ENCODE data around the gene TMEM51.
A peak's percentile ranks its signal among the peaks of the same experiment; 100 is the strongest.

Gene TMEM51

DNA sequence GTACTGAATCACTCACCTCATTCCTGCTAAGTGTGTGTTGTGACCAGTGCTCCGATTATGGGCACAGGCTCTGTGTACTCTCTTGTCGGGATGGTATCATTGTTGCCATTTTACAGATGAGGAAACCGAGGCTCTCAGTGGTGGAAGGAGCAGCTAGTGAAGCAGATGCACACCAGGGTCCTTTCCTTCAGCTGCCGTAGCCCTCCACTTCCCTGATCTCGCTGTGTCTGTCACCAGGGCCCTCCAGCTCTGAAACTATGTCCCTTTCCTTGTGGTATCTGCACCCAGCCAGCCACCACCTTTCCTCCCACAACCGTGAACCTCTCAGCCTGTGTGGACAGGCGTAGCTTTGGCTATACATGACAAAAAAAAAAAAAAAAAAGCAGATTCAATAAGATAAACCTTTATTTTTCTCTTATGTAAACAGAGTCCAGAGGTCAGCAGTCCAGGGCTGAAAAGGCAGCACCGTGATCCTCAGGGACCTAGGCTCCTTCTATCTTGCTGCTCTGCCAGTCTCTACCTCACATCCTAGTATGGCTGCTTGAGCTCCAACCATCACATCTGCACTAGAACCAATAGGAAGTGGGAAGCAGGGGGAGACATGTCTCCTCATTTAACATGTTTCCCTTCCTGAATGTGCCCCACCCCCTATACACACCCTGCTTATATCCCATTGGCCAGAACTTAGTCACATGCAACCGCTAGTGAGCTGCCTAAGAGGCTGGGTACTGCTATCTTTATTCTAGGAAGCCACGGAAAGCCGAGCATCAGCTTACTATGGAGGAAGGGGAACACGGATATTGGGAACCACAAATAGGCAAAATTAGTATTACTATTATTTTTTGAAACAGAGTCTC, 44.3 kb downstream of the TMEM51 start:
- DNase-seq: no peak

DNA sequence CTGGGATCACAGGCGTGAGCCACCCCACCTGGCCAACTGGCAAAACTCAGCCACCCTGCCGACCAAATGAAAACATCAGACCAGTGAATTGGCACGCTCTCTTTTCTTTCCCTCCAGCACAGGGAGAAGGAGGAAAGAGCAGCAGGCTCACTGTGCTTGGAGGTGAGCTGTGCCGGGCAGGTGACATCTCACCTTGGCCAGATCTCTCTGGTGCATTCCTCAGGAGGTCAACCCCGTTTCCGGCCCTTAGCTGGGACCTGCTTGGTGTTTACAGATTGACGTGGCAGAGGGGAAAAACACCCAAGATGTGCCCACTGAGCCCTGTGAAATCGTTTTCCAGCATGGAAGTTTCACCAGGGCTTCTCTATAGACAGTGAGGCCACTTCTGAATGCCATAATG, 45.1 kb downstream of the TMEM51 start:
- DNase-seq: no peak

DNA sequence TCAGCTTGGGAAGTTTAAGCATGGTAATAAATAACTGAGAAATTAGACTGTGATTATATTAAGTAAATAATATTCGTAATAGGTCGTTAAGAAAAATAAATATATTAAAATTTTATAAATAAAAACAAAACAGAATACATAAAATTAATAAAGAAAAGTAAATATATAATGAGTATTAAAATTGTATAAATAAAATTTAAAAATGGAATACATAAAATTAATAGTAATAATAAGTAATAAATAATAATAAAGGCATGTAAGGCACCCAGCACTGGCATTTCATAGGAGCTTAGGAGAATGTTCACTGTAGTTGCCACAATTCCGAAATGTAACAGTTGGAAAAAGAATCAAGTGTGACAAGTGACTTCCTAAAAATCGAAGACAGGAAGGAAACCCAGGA, 47.7 kb downstream of the TMEM51 start:
- no peak for DNase-seq

DNA sequence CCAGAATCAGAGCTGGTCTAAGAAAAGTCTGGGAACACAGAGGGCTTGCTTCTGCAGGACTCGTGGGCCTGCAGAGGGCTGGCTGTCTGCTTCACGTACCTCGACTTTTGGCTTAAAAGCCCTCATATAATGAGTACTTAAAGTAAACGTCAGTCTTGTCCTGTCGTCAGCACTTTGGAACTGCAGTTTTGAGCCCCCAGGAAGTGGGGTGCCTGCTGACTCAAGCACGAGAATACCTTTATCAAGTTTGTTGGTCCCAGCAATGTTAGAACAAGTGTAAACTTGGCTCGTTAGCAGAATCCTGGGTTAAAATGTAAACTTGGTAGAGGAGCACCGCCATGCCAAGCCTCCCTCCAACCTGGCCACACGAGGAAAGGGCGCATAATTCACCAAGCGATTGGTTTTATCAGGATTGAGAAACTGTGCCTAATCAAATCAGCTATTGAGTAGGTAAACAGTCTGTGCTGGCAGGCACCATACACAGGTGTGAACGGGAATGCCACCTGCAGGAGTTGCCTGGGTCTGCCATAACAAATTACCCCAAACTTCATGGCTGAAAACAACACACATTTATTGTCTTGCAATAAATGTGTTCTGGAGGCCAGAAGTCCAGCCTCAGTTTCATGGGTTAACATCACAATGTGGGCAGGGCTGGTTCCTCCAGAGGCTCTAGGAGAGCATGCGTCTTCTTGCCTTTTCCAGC, 48.5 kb downstream of the TMEM51 start:
- DNase-seq: no peak

DNA sequence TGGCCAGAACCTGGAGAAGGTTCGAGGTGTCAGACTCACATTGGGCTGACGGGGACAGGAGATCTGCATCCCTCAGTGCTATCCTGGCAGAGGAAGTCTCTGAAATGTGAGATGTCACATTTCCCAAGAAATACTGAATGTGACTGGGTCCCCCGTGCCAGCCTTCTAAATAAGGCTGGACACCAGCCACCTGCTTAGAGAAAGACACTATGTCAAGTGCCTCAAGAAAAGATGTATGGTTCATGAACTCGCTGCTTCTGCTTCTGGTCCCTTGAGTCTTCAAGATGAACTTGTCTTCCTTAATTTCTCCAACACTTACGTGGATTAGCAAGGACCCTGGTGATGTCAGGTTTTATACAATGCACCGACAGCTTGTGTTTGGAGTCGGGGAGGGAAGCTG, 51.4 kb downstream of the TMEM51 start:
- DNase-seq: no peak

DNA sequence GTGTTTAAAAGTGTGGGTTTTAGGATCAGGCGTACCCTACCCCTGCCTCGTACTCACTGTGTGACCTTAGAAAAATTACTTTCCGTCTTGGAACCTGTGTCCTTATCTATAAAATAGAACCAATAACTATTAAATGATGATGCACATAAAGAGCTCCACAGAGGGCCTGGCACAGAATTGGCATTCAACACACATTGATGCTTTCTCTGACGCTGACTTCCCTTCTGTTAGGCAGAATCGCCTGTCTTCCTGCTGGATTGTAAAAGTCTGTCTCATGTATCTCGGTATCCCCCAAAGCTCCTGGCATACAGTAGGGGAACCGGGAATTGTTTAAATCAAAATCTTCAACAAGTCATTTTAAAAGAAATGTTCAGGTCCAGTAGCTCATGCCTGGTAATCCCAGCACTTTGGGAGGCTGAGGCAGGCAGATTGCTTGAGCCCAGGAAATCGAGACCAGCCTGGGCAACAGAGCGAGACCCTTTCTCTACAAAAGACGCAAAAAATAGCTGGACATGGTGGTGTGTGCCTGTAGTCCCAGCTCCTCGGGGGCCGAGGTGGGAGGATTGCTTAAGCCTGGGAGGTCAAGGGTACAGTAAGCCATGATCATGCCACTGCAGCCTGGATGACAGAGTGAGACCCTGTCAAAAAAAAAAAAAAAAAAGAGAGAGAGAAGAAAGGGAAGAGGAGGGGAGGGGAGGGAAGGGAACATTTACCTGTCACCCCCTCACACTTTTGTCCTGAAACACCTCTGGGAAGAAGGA, 52.2 kb downstream of the TMEM51 start:
- no peak for DNase-seq

DNA sequence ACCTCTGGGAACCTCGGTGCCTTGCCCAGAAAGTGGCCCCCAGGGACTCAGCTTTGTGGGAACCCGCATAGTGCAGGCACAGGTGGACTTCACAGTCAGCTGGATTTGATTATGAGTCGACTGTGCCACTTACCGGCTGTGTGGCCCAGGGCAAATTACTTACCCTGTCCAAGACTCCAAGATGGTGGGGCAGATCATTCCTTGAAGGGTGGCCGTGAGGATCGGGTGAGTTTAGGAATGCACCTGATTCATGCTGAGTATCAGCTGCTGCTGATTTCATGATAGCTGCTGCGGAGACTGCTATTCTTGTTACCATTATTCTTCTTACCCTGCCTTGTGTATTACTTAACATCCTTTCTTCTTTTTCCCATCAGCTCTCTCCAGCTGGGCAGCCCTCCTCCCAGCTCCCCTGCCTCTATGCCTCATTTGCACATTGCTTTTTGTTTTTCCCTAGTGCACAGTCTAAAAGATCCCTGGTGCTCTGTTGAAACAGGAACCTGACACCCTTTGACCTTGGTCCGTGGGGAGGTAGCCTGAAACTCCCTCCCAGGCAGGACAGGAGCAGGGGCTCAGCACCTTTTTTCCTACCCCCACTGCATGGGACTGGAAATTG, 53.0 kb downstream of the TMEM51 start:
- DNase-seq: no peak

DNA sequence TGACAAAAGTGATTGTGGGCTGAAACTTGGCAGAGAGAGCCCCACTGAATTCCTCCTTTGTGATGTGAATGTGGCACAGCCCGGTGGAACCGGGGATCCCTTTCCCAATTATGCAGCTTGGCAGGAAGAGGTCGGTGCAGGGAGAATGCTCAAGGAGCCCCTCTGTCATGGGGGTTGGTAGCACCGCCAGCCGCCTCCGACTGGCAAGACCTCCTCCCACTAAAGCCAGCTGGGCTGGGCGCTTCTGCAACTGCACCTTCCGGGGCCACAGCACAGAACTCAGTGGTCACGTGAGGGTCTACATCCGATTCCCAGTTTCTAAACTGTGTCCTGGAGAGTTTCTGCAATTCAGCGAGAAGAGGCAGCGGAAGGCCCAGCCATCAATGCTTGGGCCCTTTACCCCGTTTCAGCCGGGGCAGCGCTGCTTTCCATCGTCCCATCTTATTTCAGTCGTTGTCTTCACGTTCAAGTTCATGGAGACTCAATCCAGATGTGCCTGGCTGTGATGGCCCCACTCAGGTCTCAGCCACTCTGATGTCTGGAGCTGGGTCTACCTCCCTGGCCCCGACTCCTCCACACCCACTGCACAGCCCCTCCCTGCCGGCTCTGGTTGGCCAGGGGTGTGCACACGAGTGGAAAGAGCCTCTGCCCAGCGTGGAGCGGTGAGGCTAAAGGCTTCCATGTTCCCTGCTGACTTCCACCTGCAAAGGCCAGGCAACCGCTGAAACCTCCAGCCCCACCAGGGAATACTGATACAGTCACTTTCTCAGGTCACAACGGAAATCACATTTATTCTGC, 53.7 kb downstream of the TMEM51 start:
- no peak for DNase-seq

DNA sequence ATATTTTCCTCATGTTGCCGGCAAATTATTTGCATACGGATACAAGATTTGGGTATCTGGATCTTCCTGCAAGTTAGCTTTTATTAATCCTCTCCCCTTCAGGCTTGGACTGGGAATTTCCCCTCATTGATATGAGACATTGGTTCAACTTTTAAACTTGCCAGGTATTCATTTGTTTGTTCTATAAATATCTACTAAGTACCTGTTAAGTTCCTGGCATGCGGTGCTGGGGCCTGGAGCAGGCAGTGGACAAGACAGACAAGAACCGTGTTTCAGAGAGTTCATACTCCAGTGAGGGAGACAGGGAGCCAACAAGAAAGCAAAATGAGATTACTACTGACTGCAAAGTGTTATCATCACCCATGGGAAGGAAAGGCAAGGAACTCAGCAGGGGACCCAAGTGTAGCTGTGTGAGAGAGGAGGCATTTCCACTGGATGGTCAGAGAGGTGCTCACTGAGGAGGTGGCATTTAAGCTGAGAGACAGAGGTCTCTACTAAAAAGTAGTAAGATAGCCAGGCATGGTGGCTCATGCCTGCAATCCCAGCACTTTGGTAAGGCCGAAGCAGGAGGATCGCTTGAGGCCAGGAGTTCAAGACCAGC, 54.4 kb downstream of the TMEM51 start:
- DNase-seq: no peak

DNA sequence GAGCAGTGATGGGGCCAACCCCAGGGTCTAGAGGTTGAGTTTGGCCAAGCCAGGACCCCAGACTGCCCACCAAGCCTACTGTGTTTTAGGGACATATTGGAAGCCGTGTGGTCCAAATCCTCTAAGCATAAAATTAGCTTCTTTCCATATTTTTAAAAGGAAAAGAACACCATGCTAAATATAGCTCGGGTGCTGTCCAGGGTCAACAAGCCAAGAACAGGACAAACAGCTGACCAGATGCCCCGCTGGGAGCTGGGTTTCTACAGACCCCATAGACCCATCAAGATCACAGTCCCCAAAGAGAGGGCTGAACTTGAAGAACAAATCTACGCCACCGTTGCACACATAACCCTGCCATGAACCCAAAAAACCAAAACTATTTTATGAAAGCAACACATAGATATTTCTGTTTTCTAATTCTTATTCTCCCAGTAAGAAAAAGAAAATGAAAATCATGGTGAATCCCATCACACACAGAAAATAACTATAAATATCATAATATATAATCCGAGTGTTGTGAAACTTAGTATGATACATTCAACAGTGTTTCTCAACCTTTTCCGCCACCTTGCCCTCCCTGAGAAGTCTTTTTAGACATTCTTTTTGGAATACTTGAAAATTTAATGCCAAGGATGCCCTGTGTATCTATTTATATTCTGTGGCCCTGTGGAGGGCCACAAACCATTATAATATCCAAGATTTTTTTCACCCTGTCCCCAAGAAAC, 57.3 kb downstream of the TMEM51 start:
- DNase-seq: no peak

DNA sequence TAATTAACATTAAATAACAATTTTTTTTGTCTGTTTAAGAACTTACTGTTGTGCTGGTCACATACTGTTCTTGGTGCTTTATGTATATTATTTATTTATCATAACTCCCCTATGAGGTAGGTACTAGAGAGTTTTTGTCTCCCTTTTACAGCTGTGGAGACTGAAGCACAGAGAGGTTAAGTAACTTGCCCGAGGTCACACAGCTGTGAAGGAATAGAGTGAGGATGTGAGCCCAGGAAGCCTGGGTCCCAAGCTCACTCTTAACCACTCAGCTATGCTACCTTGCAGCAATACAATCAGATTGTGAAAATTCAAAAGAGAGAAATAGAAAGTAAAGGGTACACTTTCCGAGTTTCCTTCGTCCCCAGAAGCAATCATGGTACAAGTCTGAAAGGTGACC, 57.9 kb downstream of the TMEM51 start:
- DNase-seq: no peak

DNA sequence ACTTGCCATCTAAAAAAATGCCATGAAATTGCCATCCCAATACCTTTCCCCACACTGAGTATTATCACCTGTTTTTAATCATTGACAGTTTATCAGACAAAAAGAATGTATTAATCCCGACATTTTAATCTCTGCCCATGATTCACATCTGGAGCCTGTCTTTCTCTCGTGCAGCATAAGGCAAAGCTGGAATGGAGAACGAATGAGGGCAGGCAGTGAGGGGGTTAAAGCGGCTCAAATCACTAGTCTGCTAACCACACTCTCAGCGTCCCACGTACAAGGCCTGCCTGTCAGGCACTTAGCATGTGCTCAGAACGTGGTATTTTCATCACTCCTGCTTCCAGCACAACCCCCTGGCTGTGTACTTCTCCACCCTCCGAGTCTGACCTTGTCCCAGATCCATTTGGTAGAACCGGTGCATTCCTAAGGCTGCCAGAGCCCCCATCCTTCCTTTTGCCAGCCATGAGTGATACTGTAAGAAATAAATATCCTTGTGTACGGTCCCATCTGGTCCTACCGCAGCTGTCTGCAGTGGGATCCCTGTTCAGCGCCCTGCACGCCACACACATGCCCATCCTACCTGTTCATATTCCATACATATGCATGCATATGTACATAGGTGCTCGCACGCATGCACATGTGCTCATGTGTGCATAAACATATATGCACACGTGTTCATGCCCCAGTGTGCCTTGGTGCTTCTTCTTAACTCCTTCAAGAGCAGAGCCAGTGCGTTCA, 58.8 kb downstream of the TMEM51 start:
- no peak for DNase-seq

DNA sequence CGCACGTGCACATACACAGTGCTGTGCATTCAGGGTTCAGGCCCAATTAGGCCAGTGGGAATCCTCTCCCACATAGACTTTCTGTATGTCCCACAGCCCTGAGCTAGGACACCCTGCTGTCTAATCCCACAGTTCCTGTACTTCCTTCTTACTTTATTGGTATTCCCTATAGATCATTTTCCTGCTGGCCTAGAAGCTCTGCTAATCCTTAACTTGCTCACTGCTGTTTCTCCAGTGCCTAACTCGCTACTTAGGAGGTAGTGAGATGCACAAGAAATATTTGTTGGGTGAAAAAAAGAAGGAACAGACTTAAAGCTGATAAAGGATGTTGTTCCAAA, 59.4 kb downstream of the TMEM51 start:
- DNase-seq: no peak

DNA sequence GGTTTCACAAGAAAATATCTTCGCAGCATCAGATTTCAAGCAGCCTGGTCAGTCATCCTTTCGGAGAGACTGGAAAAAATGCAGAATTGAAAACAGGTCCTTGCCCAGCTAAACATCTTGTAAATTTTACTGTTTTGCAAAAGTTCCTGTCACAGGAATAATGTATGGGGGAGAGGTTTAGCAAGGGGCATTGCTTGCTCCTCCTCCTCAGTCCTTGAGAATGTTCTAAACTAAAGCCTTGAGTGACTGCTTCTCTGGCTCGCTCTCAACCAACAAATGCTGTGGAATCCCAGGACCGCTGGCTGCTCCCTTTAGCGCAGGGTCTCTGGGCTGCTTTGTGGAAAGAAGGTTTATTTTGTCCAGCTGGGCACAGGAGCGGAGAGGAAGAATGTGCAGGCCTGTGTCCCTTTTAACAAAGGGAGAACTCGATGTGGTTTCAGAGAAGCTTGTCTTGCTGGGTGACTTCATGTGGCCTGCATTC, 59.8 kb downstream of the TMEM51 start:
- no peak for DNase-seq

DNA sequence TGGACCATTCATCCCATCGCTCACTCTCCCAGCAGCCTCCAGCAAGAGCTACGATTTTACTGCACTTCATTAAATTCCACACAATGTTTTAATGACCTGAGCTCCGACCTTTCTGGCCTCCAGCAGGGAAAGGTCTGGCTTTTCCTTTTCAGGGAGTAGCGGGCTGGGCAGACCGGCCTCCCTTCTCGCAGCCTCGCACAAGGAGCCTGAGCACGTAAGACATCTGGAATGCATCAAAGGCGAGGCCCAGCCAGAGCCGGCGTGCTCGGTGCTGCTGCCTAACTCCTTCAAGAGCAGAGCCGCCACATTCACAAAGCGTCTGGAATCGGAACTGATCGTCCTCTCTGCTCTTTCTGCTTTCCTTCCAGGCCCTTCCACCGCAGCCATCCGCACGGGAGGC, 61.0 kb downstream of the TMEM51 start:
- no peak for DNase-seq

DNA sequence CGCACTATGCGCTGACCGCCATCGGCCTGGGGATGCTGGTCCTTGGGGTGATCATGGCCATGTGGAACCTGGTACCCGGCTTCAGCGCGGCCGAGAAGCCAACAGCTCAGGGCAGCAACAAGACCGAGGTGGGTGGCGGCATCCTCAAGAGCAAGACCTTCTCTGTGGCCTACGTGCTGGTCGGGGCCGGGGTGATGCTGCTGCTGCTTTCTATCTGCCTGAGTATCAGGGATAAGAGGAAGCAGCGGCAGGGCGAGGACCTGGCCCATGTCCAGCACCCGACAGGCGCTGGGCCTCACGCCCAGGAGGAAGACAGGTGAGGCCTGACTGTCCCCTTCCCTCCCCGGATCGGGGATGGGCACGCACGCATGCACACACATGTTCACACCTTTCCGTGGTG, 61.6 kb downstream of the TMEM51 start:
- DNase-seq: no peak

DNA sequence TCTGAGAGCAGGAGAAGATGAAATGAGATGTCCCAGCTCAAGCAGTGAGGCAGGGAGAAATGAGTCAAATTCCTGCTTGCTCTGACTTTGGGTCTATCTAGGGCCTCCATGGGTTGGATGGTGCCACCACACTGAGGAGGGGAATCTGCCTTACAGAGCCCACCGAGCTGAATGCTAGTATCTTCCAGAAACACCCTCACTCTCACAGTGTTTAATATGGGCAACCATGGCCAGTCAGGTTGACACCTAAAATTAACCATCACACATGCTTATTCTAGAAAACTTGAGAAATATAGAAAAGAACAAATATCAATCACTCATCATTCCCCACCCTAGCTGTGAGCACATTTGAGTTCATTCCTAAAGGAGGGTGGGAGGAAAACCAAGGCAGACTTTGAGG, 64.1 kb downstream of the TMEM51 start:
- no peak for DNase-seq

DNA sequence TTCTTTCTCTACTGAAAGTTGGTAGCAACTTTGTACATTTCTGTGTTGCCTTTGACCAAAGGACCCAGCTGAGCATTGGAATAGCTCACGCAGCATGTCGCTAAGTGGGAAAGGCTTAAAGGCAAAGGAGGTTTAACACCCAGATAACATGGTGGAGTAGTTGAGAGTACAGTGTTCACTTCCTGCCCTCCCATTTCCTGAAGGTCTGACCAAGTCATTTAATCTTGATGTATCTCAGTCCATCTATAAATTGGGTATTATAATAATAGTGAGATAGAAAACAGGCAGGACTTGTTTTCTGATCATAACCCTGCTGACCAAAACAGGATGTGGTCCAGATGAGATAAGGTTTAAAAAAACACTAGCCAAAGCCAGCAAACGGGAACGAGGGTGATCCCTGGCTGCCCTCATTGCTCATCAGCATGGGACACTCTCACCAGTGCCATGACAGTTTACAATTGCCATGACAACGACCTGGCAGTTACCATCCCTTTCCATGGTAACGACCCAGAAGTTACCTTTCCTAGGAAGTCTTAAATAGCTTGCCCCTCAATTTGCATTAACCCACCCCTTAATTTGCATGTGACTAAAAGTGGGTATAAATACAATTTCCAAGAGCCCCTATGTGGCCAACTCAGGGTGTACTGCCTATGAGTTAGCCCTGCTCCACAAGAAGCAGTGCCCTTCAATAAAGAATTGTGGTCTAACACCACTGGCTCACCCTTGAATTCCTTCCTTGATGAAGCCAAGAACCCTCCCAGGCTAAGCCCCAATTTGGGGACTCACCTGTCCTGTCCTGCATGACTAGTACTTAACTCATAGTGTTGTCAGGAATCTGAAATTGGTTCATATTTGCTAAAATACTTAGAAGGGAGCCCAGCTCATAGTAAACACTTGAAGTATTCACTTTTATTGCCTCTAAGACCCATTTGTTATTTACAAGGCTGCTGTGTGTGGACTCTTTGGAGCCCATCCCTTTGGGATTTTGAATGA, 65.0 kb downstream of the TMEM51 start:
- DNase-seq: peak in 1 of 5 experiments; percentile 56
